GM19397 (cell line): ENCODE data around the gene ESRP2.

Source experiments
- ATAC-seq: cut with Tn5 transposase; IDR thresholded peaks from one replicate; pipeline ENCODE4 v1.9.1; 2021; ENCODE audit warnings: mild to moderate bottlenecking, moderate library complexity; ENCODE audit not compliant: unreplicated experiment

The ESRP2 gene

DNA sequence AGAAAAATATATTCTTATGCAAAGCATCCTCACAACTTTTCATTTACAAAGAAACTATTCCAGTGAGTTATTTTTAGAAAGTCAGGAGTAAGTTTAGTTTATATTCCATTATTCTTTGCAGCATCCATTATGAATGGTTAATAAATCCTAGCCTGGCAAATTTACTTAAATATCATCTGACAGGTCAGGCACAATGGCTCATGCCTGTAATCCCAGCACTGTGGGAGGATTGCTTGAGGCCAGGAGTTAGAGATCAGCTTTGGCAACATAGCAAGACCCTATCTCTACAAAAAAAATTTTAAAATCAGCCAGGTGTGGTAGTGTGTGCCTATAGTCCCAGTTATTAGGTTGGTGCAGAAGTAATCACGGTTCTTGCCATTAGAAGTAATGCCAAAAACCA lies 12.9 kb downstream of the ESRP2 start:
- no peak for ATAC-seq

DNA sequence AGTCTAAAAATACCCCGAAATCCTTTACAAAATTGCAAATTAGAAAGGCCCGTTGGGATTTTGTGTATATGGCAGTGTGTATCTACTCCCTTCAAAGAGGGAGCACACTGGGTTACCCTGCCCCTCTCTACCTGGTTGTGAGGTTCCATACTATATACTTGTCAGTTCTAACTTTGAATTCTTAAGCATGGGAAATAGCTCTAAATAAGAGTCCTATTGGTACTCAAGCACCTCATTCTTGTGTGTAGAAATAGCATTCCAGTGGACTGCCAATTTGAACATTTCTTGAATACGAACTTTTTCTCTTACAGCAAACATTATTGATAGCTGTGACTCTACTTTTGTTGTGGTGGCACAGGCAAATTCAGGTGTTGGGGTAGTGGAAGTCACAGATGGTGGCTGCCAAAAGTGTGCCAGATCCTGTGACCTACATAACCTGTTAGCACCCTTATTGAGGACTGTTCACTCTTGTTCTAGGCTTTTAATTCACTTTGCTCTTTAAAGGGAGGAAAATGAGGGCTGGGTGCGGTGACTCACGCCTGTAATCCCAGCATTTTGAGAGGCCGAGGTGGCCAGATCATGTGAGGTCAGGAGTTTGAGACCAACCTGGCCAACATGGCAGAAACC lies 16.1 kb downstream of the ESRP2 start:
- no peak for ATAC-seq

DNA sequence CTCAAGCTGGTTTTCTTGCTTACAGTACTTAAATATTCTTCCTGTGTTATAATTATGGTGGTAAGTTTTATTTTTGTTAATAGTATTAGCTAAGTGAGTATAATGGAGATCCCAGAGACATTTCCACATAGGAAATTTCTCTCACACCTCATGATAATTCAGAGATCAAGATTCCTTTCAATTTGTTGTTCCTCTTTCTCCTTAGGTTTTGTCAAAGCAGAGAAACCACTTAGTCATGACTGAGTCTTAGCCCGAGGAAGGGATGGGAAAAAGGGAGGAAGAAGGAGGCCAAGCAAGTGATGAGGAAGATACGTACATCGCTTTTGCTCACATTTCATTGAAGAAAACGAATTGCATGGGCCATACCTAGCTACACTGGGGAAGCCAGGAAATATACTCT lies 18.4 kb downstream of the ESRP2 start:
- ATAC-seq: no peak

DNA sequence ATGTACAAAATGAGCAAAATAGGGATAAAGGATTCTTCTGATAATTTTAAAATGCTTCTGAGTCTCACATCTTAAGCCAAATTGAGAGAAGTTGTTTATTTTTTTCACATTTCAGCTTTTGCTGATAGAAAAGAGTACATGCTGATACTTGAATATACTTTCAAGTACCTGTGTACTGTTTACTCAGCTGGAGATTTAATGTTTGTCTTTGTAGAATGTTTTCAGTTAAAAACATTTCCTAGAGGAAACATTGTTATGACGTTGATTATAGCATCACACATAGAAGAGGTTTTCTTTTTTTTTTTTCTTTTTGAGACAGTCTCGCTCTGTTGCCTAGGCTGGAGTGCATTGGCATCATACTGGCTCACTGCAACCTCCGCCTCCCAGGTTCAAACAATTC lies 19.7 kb downstream of the ESRP2 start:
- ATAC-seq: no peak

DNA sequence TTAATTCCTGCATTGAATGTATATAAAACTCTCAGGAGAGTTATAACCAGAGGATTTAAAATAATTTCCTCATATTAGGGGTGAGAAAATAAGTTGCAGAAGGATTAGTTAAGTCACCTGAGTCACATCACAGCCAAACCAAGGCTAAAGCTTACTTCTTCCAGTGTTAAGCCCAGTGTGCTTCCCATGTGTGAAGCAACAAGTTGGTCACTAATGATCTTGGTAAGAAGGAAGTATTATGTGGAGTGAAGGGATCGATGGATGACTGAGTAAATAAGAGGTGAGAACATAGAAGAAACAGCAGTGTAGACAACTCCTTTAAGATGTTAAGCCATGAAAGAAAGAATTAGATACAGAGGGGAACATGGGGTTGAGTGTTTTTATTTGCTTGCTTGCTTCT lies 20.6 kb downstream of the ESRP2 start:
- ATAC-seq: no peak

DNA sequence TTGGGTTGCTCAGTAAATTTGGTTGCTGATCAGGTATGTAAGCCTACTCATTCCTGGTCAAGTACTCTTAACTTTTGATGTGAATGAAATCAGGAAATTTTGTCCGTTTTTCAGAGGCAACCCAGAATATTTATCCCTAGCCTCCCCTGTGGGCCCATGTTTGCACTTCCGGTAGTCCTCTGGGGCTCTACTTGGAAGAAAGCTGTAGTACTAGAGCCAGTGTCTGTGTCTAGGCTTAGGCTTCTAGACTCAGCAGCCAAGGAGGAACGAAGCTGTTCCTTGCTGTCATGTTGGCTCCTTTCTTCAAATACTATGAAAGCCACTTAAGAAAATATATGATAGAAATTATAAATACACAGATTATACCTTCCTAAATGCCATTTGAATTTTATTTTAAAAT lies 21.2 kb downstream of the ESRP2 start:
- ATAC-seq: no peak

DNA sequence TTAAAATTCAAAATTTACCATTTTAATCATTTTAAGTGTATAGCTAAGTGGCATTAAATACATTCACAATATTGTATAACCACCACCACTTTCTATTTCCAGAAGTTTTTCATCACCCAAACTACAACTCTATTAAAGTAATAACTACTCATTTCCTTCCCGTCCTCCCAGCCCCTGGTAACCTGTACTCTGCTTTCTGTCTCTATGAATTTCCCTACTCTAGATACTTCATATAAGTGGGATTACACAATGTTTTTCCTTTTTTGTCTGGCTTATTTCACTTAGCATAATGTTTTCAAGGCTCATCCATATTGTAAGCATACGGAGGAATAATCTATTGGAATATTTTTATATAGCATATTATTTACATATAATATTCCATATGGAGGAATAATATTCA lies 29.7 kb downstream of the ESRP2 start:
- ATAC-seq: no peak

DNA sequence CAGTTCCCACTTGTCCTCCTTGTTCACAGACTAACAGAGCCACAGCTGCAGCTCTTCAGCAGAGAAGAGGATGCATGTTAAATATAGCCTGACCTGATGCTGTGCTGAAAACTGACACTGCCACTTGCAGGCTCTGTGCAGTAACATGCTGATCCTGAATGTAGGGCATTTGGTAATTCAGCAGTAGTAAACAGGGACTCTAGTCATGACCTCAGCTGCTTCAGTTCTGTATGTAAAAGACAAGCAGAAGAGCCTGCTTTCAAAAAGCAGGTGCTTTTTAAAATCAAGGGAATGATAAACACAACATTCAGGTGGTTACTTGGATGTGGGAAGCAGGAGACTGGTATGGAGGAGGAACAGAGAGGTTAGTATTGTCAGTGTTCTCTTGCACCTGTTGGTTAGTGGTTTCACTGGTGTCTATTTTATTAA lies 33.8 kb downstream of the ESRP2 start:
- no peak for ATAC-seq

DNA sequence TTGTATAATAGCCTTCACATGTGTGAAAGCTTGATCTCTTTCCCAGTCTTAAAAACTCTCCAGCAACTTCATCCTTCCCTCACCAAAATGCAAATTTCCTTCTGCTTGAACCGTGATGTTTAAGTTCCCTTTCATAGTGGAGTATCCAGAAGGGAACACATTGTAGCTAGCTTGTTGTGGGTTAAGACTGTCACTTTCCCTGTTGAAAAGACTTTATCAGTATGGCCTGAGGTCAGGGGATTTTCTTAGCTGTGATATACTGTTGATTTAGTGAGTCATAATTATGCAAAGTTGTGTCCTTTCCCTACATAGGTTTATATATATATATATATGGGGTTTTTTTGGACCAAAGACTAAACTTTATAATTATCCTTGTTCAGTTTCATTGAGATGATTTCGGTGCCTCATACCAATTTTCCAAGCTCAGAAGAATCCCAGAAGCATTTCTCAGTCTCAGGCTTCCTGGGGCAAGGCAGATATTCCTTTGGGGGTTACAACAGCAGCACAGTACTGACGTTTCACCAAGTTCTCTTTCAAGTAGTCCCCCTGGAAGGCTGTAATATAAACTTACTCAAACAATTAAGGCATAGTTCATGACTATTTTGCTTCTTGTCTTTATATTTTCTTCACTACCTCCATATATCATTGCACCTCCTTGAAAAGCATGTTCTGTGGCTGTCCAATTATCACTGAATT lies 35.7 kb downstream of the ESRP2 start:
- ATAC-seq: no peak

DNA sequence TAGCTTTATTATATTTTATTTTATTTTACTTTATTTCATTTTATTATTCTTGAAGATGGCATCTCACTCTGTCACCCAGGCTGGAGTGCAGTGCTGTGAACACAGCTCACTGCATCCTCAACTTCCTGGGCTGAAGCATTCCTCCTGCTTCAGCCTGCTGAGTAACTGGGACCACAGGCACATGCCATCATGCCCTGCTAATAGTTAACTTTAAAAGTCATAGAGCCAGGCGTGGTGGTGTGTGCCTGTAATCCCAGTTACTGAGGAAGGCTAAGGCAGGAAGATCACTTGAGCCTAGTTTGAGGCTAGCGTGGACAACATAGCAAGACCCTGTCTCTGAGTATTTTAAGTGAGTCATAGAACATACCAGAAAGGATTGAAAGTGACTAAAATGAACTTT lies 38.7 kb downstream of the ESRP2 start:
- ATAC-seq: no peak

DNA sequence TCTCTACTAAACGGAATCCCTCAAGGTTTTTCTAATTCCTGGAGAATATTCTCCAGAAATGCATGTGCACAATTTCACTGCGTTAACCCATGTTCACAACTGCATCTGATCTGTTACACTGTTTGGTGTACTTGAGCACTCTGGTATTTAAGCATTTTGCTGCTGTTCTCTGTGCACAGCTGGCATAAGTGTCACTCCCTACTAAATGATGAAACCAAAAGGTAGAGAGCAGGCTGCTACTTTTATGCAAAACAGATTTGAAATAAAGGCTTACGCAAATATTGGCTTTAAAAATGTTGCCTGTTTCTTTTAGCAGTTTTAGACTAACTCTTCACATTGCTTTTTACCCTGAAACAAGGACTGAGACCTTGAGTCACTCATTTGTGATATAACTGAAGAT lies 41.7 kb downstream of the ESRP2 start:
- ATAC-seq: no peak

DNA sequence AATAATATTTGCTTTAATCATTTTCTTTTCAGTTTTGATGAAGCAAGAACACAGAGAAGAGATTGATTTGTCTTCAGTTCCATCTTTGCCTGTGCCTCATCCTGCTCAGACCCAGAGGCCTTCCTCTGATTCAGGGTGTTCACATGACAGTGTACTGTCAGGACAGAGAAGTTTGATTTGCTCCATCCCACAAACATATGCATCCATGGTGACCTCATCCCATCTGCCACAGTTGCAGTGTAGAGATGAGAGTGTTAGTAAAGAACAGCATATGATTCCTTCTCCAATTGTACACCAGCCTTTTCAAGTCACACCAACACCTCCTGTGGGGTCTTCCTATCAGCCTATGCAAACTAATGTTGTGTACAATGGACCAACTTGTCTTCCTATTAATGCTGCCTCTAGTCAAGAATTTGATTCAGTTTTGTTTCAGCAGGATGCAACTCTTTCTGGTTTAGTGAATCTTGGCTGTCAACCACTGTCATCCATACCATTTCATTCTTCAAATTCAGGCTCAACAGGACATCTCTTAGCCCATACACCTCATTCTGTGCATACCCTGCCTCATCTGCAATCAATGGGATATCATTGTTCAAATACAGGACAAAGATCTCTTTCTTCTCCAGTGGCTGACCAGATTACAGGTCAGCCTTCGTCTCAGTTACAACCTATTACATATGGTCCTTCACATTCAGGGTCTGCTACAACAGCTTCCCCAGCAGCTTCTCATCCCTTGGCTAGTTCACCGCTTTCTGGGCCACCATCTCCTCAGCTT lies 45.0 kb downstream of the ESRP2 start:
- ATAC-seq: no peak

DNA sequence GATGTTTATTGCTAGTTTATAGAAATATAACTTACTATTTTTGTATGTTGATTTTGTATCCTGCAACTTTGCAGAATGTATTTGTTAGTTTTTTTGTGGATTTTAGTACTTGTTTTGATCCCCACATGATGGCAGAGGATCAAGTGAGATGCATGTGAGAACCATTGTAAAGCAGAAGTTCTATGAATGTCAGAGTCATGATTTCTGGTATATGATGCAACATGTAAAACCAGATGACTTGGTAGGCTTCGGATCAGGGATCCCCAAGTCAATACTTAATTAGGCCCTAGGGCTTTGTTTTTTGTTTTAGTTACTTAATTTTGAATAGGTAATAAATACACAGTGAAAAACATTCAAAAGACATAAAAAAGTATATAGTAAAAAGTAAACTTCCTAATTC lies 45.8 kb downstream of the ESRP2 start:
- ATAC-seq: no peak

DNA sequence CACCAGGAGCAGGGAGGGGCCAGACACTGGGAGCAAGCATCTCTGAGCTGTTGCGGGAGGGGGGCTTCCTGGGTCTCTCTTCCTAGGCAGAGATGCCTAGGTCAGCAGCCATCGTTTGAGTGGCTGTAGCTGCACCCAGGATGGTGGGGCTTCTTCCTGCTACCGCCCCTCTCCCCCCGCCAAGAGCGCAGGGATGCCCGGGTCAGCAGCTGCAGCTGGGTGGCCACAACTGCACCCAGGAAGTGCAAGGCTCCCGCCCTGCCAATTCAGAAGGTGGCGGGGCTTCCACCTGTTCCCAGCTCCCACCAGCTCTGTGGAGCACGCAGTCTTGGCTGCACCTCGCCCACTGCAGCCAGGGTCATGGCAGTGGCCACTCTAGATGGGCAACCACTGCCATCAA lies 47.8 kb downstream of the ESRP2 start:
- no peak for ATAC-seq

DNA sequence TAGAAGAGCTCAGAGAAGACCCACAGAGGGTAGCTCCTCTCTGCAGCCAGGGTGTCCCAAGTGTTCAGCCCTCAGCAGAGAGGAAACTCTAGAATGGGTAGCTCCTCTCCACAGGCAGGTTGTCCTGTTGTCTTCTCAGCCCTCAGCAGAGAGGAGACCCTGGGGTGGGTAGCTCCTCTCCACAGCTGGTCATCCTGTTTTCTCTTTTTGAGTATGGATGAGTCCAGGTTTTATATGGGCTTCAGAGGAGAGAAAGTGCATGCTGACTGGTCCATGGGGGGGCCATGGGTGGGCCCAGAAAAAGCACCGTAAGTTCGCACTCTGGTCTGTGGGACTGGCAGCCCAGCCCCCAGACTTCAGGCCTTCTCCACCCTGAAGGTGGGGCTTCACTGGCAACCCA lies 48.4 kb downstream of the ESRP2 start:
- ATAC-seq: no peak

DNA sequence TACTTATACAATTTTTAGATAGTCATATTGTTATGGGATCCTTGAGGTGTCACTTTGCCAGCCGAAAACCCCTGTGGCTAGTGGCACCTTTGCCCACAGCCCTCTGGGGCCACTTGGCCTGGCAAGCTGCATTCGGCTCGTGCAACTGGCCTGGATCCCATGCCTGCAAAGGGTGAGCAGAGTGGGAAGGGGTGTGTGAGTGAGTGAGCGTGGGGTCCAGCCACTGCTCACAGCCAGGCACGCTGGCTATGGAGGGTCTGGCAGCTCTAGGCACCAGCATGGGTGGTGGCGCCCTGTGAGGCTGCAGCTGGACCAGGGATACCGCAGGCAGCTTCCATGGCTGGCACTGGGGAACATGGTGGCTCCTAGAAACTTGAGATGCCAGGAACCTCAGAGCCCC lies 49.0 kb downstream of the ESRP2 start:
- no peak for ATAC-seq

DNA sequence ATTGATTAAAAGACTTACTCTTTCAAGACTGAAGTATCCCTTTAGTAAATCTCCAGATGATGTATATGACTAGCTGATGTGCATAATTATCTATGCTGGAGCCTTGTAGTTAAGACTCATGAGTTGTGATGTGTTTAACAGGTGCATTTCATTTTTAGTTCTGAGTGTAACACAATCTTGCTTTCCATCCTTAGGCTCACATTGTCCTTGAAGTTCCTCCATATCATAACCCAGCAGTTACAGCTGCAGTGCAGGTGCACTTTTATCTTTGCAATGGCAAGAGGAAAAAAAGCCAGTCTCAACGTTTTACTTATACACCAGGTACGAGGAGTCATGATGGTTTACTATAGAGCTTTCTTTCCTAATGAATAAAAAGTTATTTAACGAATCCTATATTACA lies 52.9 kb downstream of the ESRP2 start:
- no peak for ATAC-seq

DNA sequence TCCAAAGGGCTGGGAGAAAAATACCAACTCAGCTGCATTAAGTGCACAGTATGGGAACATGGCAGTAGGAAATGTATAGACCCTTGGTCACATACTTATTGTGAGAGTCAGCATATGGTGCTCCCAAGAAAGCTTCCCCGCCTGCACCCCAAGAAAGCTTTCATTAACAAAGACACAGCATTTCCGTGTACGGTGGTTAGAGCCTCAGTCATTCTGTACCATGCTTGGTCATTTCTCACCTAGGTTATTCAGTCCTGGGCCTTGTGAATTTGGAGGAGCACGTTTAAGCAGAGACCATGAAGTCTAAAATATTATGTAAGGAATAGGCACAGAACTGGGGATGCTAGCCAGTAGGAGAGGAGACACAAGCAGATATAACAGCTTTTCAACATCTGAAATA lies 56.1 kb downstream of the ESRP2 start:
- no peak for ATAC-seq

DNA sequence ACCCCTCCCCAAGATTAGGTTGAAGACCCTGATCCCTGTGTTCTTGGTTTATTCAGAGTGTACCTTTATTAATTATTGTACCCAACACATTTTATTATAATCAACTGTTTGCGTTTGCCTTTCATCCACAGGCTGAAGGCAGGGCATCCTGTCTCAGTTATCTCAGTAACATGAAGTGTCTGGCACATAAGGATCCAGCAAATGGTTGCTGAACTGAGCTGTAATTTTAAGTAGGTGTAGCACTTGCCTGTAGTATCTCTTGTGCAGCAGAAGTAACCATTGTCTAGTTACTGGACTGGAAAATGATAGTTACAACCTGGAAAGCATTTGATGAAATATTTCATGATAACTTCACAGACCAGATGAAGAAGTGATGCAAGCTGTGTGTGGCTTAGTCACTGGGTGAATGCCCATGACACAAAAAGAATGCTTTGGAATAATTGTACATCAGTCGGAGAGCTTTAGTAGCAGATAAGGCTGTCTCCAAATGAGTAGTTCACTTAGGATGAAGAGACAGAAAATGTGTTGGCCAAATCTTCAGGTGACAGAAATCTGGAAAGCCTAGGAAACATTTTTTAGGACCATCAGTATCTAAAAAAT lies 56.6 kb downstream of the ESRP2 start:
- ATAC-seq: no peak
